Placental epithelial cell (primary cell): ENCODE results near the gene ATP13A1. TPM values are rescaled to one million over a fixed set of nuclear protein-coding genes. Genes with fewer than 3 reads are reported as not detected.

Experiments used
- small RNA-seq: library from RNA; depleted of rRNA; stranded (forward); fragments of <200 nt; gene quantifications from one replicate; pipeline ENCODE3, GENCODE V24; 2012
- total RNA-seq: library from RNA; depleted of rRNA; stranded (reverse); fragments of >200 nt; gene quantifications from 2 replicates; pipeline ENCODE4 v1.2.3, GENCODE V29; 2012

ATP13A1 gene
- total RNA-seq = 42.4 and 106 TPM in 2 replicates

GRCh38 chr19:19663256-19664120 lies at the start of gene ATP13A1:
Gene ATP13A1 (minus strand): TSS chr19:19663676. CDS start chr19:19663666, 10 bp downstream.

GRCh38 chr19:19668230-19669012 lies 4.9 kb upstream of the ATP13A1 start, which contains the start of gene ZNF101:
Gene ZNF101 (plus strand): TSS chr19:19668839. CDS start chr19:19668964, 125 bp downstream.

GRCh38 chr19:19643158-19644053 lies 20.1 kb downstream of the ATP13A1 start, which contains the start of gene GMIP:
Gene GMIP (minus strand): TSS chr19:19643657. CDS start chr19:19643529, 128 bp downstream.

GRCh38 chr19:19627621-19628500 lies 35.6 kb downstream of the ATP13A1 start, which contains the start of gene LPAR2:
Gene LPAR2 (minus strand): TSS chr19:19628220. CDS start chr19:19627275, 945 bp downstream.

GRCh38 chr19:19618219-19619051 lies 45.0 kb downstream of the ATP13A1 start, which contains the start of gene PBX4:
Gene PBX4 (minus strand): TSS chr19:19618687. CDS start chr19:19618629, 58 bp downstream.

Small RNA genes within 50 kb of the gene (small RNA-seq; reads per million reads assigned to genes)
- gene AC011458.2 = not detected

Other genes starting within 250 kb of the ATP13A1 start
- gene TSSK6, start 148.1 kb downstream of the ATP13A1 start, total RNA-seq = 1.1 and 3.1 TPM in 2 replicates
- gene NDUFA13, start 147.5 kb downstream of the ATP13A1 start, total RNA-seq = 91.1 and 168 TPM in 2 replicates
- 0.39 and 0.76 TPM in 2 replicates for gene YJEFN3, start 134.8 kb downstream of the ATP13A1 start, total RNA-seq
- 0.33 and 1.2 TPM in 2 replicates for gene CILP2, start 125.4 kb downstream of the ATP13A1 start, total RNA-seq
- gene PBX4, start 45.0 kb downstream of the ATP13A1 start, total RNA-seq = 2.0 and 5.5 TPM in 2 replicates
- gene LPAR2, start 35.5 kb downstream of the ATP13A1 start, total RNA-seq = 21.4 and 23.2 TPM in 2 replicates
- gene GMIP, start 20.0 kb downstream of the ATP13A1 start, total RNA-seq = 9.0 and 10.5 TPM in 2 replicates
- 4.7 and 4.8 TPM in 2 replicates for gene ZNF101, start 5.2 kb upstream of the ATP13A1 start, total RNA-seq
- 3.7 and 6.3 TPM in 2 replicates for gene ZNF14, start 69.4 kb upstream of the ATP13A1 start, total RNA-seq
- 22.4 and 23.3 TPM in 2 replicates for gene ZNF506, start 158.1 kb upstream of the ATP13A1 start, total RNA-seq
- gene ZNF253, start 202.2 kb upstream of the ATP13A1 start, total RNA-seq = 5.9 and 9.8 TPM in 2 replicates
- gene ZNF93, start 237.3 kb upstream of the ATP13A1 start, total RNA-seq = 8.4 and 8.6 TPM in 2 replicates